Pancreas (tissue), 10 donors: ENCODE measurements around the gene ANXA4. TPM values are rescaled to one million over a fixed set of nuclear protein-coding genes. Genes with fewer than 3 reads are reported as not detected.
A peak's percentile ranks its signal among the peaks of the same experiment; 100 is the strongest.
"Not testable (repeated sequence)": the region's sequence is repeated elsewhere in the genome, so short reads cannot be mapped to it uniquely, and the experiment has no call there.

Source experiments
- ATAC-seq, 4 donors: fragments of 200-7000 bp; cut with Tn5 transposase; one replicate each; pipeline versions ENCODE4 v1.8.0 to v1.9.1; 2020; ENCODE audit warnings: mild to moderate bottlenecking in 4 of 4, moderate library complexity in 4 of 4
- DNase-seq, 6 donors: peaks; one replicate each; pipeline ENCODE4 v3.0.0-alpha.2; 2020
- FAIRE-seq: peaks from 2 replicates; lab custom pipeline; 2012; peaks lifted over from hg19 to GRCh38; lab: Jason Lieb, UNC
- H3K27ac ChIP-seq, 4 donors: fragments of 200-600 bp; sonication (generic); 1 replicate in 3 of 4; 2 replicates in 1 of 4; pipeline versions ENCODE4 v1.5.0 to v1.8.0; 2020
- H3K27me3 ChIP-seq, 4 donors: fragments of 200-600 bp; one replicate each; pipeline ENCODE4 v1.8.0; 2021
- H3K36me3 ChIP-seq, 3 donors: fragments of 200-600 bp; sonication (generic) in 1 of 3; one replicate each; pipeline versions ENCODE4 v1.5.0 to v1.8.0; 2020 to 2021
- H3K4me1 ChIP-seq, 3 donors: fragments of 200-600 bp; one replicate each; pipeline ENCODE4 v1.8.0; 2021
- H3K4me3 ChIP-seq, 4 donors: fragments of 200-600 bp; sonication (generic) in 2 of 4; one replicate each; pipeline versions ENCODE4 v1.5.0 to v1.8.0; 2020 to 2021
- H3K9me3 ChIP-seq, 4 donors: fragments of 200-600 bp; one replicate each; pipeline ENCODE4 v1.8.0; 2021
- WGBS, 2 donors: extraction: QIAGEN DNeasy Blood & Tissue Kit; methylation state at CpG; one replicate each; pipeline ENCODE4 v1.1.7; 2013; 5-methylcytosine and 5-hydroxymethylcytosine counted together
- intact Hi-C, 3 donors: fragments of 100-400 bp; cut with DNase I; formaldehyde crosslinking; loops; one replicate each; pipeline versions ENCODE4 v1.11.1 to v1.14.2; 2022
- polyA plus RNA-seq, 2 donors: library from polyadenylated mRNA; stranded (reverse); fragments of 200-250 nt; gene quantifications; one replicate each; pipeline ENCODE4 v1.2.3, GENCODE V29; 2013
- total RNA-seq, 6 donors: library from RNA; stranded (reverse); fragmentation: NEBNext Ultra II Directional in 4 of 6; extraction: Animal tissue kit (Norgen Biotek cat#: 25700) in 4 of 6; gene quantifications; one replicate each; pipeline versions ENCODE4 v1.2.1 to v1.2.4, GENCODE V29; 2021 to 2023
- TF ChIP-seq, protein P1 (sequence below), 4 donors: fragments of 200-600 bp; sonication (generic) in 3 of 4; IDR thresholded peaks; one replicate each; pipeline versions ENCODE4 v1.5.0 to v1.8.0; 2021; ENCODE audit warnings: antibody characterized with exemption in 4 of 4
- donor health status: healthy with polysubstance abuse.
- donor health status: DM: no; HTN: no; CAD: no; lungs with moderate emphysema.
- donor health status: DM: no; HTN: no; CAD: no.
- donor health status: control.
- donor health status: control.
- donor health status: Bipolar disorder and iron deficiency.
- donor health status: DM: yes; HTN: yes; CAD: no.
- donor health status: DM: no; HTN: no; CAD: no.
- donor health status: DM: no; HTN: no; CAD: no.
- donor health status: DM: yes; HTN: yes; CAD: no.

ANXA4 gene
- total and polyA plus RNA-seq, 8 donors: 215 to 762 (median 463) TPM

DNA sequence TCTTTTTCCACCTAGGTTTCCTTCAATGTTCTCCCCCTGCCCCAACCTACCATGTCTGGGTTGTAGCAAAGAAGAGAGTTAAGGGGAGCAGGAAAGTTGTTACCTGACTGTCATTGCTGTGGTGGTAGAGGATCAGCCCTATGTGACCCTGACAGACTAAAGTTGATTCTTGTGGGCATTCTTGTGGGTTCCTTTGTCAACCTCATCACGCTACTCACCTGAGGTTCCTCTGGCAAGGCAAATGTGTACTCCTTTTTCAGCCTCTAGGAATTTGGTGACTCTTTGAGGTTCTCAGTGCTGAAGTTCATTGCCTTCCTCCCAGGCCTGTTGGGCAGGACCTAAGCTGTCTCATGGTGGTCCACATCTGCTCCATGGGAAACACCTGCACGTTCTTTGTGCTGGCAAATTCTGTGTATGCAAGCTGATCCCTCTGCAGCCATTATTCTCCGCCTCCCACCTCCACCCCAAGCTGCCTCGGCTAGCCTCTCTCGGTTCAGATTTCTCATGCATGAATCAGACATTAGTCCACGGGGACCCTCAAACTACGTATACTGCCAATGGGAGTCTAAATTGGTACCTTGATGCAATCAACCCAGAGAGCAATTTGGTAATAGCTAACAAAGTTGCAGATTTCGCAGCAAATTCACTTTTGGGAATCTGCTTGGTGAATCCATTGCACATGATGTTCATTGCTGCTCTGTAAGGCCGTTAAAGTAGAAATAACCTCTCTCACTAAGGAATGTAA lies 86.0 kb downstream of the ANXA4 start:
- DNase-seq: no peak
- peak overlapping the region in 2 of 4 donors; percentile 96 to 99 for H3K4me3 ChIP-seq
- H3K36me3 ChIP-seq: peaks cover 0 to 10% (median 0%) of the 10 kb centered on the region in 3 donors
- no peak for FAIRE-seq
- intact Hi-C loops: no loop called here
- TF ChIP-seq, protein P1, sequence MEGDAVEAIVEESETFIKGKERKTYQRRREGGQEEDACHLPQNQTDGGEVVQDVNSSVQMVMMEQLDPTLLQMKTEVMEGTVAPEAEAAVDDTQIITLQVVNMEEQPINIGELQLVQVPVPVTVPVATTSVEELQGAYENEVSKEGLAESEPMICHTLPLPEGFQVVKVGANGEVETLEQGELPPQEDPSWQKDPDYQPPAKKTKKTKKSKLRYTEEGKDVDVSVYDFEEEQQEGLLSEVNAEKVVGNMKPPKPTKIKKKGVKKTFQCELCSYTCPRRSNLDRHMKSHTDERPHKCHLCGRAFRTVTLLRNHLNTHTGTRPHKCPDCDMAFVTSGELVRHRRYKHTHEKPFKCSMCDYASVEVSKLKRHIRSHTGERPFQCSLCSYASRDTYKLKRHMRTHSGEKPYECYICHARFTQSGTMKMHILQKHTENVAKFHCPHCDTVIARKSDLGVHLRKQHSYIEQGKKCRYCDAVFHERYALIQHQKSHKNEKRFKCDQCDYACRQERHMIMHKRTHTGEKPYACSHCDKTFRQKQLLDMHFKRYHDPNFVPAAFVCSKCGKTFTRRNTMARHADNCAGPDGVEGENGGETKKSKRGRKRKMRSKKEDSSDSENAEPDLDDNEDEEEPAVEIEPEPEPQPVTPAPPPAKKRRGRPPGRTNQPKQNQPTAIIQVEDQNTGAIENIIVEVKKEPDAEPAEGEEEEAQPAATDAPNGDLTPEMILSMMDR (IDR thresholded peaks at IDR 0.05): no peak
- peaks cover 0 to 11% (median 4%) of the 10 kb centered on the region in 3 donors for H3K4me1 ChIP-seq
- H3K27ac ChIP-seq: peak overlapping the region in 2 of 4 donors; percentile 13 to 96
- no peaks in the 10 kb centered on the region for H3K27me3 ChIP-seq
- 68% methylated on average over 9 of the region's 9 CpGs for WGBS, 2 donors
- no peaks in the 10 kb centered on the region for H3K9me3 ChIP-seq
- no peak for ATAC-seq

DNA sequence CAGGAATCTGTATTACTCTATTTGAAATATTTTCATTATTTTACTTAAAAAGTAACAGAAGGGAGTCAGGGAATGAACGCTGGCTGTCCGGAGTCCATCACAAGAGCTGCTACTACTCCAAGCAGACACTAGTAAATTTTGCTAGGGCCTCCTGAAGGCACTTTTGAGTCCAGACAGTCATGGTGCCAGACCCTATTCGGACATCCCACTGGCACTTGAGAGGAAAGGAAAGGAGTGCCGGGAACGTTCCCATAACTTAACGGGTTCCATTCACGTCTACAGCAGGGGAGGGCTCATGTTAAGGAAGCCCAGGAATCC lies 87.0 kb downstream of the ANXA4 start:
- H3K27me3 ChIP-seq: no peaks in the 10 kb centered on the region
- no peaks in the 10 kb centered on the region for H3K9me3 ChIP-seq
- H3K36me3 ChIP-seq: peaks cover 0 to 5% (median 0%) of the 10 kb centered on the region in 3 donors
- TF ChIP-seq, protein P1 (IDR thresholded peaks at IDR 0.05): no peak
- H3K4me1 ChIP-seq: peaks cover 0 to 11% (median 4%) of the 10 kb centered on the region in 3 donors
- intact Hi-C loops: no loop called here
- no peak for FAIRE-seq
- H3K27ac ChIP-seq: peak overlapping the region; percentile 64 to 96 (median 84)
- DNase-seq: peak in 1 of 6 donors; percentile 36
- H3K4me3 ChIP-seq: peak overlapping the region; percentile 89 to 99 (median 94)
- 3% methylated on average over 7 of the region's 7 CpGs for WGBS, 2 donors
- no peak for ATAC-seq

DNA sequence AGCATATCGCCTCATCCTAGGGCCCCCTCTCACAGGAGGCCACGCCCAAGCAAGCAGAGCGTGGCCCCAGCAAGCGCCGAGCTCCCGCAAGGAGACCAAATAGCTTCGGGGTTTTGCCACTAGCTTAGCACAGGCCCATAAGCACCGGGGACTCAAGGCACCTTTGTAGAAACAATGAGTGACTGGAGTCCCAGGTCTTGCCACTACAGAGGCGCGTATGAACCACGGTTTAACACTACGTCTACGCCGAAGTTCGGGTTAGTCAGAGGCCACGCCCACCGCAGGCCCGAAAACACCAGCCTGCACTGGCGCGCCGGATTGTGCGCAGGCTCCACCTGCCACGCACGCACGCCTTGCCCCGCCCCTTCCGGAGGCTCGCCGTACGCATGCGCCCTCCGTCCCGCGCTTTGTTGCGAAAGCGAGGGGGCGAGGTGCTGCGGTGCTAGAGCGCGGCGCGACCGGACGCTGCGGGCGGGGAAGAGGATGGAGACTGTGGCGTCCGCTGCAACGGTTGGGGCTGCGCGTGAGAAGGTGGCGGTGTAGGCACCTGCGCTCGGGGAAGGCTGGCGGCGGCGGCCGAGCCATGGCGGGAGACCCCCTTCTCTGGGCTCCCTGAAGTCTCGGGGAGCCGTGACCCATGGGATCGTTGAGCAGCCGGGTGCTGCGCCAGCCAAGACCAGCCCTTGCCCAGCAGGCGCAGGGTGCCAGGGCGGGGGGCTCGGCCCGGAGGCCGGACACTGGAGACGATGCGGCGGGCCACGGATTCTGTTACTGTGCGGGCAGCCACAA lies 87.5 kb downstream of the ANXA4 start, which contains the start of gene GMCL1:
Gene GMCL1, plus strand, starts transcription at position 405 of the 789 bp plus-strand sequence. Its CDS starts 233 bp downstream, at position 638.
- DNase-seq (peak; percentile 95 to 100 (median 98)), ATAC-seq (peak; percentile 92 to 97 (median 94)), FAIRE-seq (no peak)
- peak within 1 kb of the TSS; percentile 64 to 96 (median 84) for H3K27ac ChIP-seq
- peaks cover 0 to 11% (median 4%) of the 10 kb centered on the region in 3 donors for H3K4me1 ChIP-seq
- TF ChIP-seq, protein P1 (IDR thresholded peaks at IDR 0.05): no peak
- no peaks in the 10 kb centered on the region for H3K9me3 ChIP-seq
- H3K27me3 ChIP-seq: no peaks in the 10 kb centered on the region
- 0% methylated on average over 66 to 74 of the region's 74 CpGs for WGBS, 2 donors
- intact Hi-C loops: no loop called here
- peaks cover 0 to 5% (median 0%) of the 10 kb centered on the region in 3 donors for H3K36me3 ChIP-seq
- H3K4me3 ChIP-seq: peak within 1 kb of the TSS; percentile 89 to 99 (median 94)

DNA sequence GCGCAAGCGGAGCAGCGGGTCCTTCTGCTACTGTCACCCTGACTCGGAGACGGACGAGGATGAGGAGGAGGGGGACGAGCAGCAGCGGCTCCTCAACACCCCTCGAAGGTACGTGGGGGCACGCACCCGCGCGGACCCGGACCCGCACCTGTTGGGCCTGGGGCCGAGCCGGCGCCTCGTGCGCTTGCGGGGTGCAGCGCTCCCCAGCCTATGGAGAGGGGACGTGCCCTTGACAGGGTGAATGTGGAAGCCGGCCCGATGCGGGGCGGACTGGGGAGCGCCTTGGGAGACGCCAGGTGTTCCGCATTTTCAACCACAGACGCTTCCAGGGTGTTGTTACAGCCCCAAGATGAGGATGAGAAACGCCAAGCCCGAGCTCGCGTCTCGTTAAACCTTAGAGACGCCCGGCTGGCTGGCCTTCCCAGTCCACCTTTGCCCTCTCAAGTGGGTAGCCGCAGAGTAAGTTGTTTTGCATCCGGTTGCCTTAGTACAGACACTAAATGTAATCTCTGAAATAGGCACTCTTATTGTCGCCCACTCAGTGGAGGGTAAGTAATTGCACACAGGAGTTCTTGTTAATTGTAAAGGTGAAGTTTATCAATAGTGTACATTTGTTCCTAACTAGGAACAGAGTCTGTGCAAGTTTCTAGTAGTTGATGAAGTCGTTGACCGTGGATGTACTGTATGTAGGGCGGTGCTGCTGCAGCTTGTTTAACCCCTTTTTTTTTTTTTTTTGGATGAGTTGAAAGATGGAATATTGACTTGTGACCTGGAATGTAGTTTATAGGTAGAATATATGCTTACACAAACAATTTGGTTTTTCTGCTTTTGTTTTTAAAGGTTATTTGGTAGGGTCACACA lies 88.3 kb downstream of the ANXA4 start:
- TF ChIP-seq, protein P1 (IDR thresholded peaks at IDR 0.05): no peak
- peak in 3 of 6 donors; percentile 48 to 69 (median 51) for DNase-seq
- Histone ChIP-seq H3K27ac (peak overlapping the region; percentile 64 to 96 (median 84)), H3K4me3 (peak overlapping the region; percentile 89 to 99 (median 94)), H3K9me3 (no peaks in the 10 kb centered on the region), H3K27me3 (no peaks in the 10 kb centered on the region), H3K4me1 (peaks cover 0 to 11% (median 4%) of the 10 kb centered on the region in 3 donors), H3K36me3 (peaks cover 0 to 5% (median 0%) of the 10 kb centered on the region in 3 donors)
- intact Hi-C loops: no loop called here
- 1% methylated on average over 44 to 45 of the region's 45 CpGs for whole genome bisulfite sequencing, 2 donors
- FAIRE-seq: no peak
- ATAC-seq: peak; percentile 29 to 38 (median 34)

DNA sequence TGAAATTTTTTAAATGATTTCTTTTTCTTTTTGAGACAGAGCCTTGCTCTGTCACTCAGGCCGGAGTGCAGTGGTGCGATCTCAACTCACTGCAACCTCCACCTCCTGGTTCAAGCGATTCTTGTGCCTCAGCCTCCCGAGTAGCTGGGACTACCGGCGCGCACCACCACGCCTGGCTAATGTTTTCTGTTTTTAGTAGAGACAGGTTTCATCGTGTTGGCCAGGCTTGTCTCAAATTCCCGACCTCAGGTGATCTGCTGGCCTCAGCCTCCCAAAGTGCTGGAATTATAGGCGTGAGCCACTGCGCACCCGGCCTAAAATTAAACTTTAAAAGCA lies 88.9 kb downstream of the ANXA4 start:
- WGBS, 2 donors: 62 to 65% methylated on average over 13 of the region's 13 CpGs
- Histone ChIP-seq H3K4me3 (peak overlapping the region in 3 of 4 donors; percentile 91 to 99 (median 96)), H3K4me1 (peaks cover 0 to 11% (median 4%) of the 10 kb centered on the region in 3 donors)
- DNase-seq, H3K27ac ChIP-seq, ATAC-seq, H3K27me3 ChIP-seq, intact Hi-C loops, H3K9me3 ChIP-seq, FAIRE-seq, H3K36me3 ChIP-seq: not testable (repeated sequence)
